Measurements from ENCODE around the gene OXER1.
A peak's percentile ranks its signal among the peaks of the same experiment; 100 is the strongest.

Gene OXER1

GRCh38 chr2:42764096-42764495, at the start of gene OXER1:
Gene OXER1, minus strand, starts transcription at chr2:42764135. Its CDS starts 73 bp downstream, at chr2:42764062.
- no peak for DNase-seq (ENCODE audit: low read depth, low spot score)
- no peak within 1 kb of the TSS for H3K9ac ChIP-seq (ENCODE audit: insufficient read length, low read depth)
- TF ChIP-seq YY1 (IDR thresholded peaks at IDR 0.05; ENCODE audit: insufficient read depth, insufficient read length) (no peak), SUZ12 (IDR thresholded peaks at IDR 0.05; ENCODE audit: extremely low read depth, insufficient read depth, insufficient read length) (no peak), ZNF274 (IDR thresholded peaks at IDR 0.05; ENCODE audit: low read depth, low read length) (no peak)
- no peaks in the 10 kb centered on the region for H3K36me3 ChIP-seq (ENCODE audit: insufficient read depth, insufficient read length, low read length)
- no peaks in the 10 kb centered on the region for H3K9me3 ChIP-seq (ENCODE audit: insufficient read depth, low read length)
- no peak within 1 kb of the TSS for H3K4me3 ChIP-seq (ENCODE audit: insufficient read length, low read depth)
- H3K27me3 ChIP-seq (ENCODE audit: insufficient read depth, insufficient read length): no peaks in the 10 kb centered on the region
- H3K4me1 ChIP-seq (ENCODE audit: insufficient read depth, insufficient read length): peaks cover 12% of the 10 kb centered on the region

GRCh38 chr2:42812899-42813479, 49.1 kb upstream of the OXER1 start:
- Histone ChIP-seq H3K9me3 (ENCODE audit: insufficient read depth, low read length) (peaks cover 8% of the 10 kb centered on the region), H3K4me3 (ENCODE audit: insufficient read length, low read depth) (no peak overlapping the region), H3K36me3 (ENCODE audit: insufficient read depth, insufficient read length, low read length) (no peaks in the 10 kb centered on the region), H3K27me3 (ENCODE audit: insufficient read depth, insufficient read length) (no peaks in the 10 kb centered on the region), H3K4me1 (ENCODE audit: insufficient read depth, insufficient read length) (no peaks in the 10 kb centered on the region), H3K9ac (ENCODE audit: insufficient read length, low read depth) (no peak overlapping the region)
- DNase-seq (ENCODE audit: low read depth, low spot score): no peak
- no peak for TF ChIP-seq YY1 (IDR thresholded peaks at IDR 0.05; ENCODE audit: insufficient read depth, insufficient read length)
- no peak for TF ChIP-seq ZNF274 (IDR thresholded peaks at IDR 0.05; ENCODE audit: low read depth, low read length)
- TF ChIP-seq SUZ12 (IDR thresholded peaks at IDR 0.05; ENCODE audit: extremely low read depth, insufficient read depth, insufficient read length): no peak

DNA sequence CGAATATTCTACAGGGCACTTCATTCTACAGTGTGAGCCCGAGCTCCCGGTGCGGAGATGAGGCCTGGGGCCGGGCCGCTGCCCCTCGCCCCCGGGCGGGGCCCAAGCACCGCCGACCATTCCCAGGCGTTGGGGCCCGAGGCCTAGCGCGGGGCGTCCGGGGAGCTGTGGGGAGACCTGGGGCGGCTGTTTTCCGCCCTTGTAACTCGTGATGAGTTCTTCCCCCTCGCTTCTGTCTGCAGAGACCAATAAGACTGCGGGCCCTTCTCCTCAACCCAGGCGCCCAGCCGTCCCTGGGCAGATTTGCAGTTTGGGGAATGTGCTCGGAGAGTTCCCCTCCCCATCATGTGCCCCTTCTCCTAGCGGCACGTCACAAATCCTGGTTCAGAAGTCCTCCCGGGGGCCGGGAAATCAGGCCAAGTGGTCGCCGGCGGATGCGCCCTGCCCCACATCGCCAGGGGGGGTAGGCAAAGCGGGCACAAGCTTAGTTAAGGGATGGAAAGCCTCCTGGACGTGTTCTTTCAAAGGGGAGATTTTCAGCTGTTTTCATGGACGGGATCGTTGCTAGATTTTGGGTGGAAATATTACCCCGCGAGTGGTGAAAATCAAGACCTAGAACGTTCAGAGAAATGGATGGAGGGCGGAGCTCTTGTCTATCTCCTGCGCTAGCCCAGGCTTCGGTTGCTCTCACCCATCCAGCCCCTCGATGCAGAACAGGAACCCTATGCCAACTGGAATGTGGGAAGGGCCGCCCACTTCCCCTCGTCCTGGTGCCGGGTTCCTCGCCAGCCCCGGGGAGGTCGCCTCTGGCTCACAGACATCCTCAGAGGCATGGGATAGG, 47.3 kb upstream of the OXER1 start:
- H3K9ac ChIP-seq (ENCODE audit: insufficient read length, low read depth): peak overlapping the region; percentile 96
- DNase-seq (ENCODE audit: low read depth, low spot score): no peak
- H3K27me3 ChIP-seq (ENCODE audit: insufficient read depth, insufficient read length): no peaks in the 10 kb centered on the region
- peaks cover 8% of the 10 kb centered on the region for H3K9me3 ChIP-seq (ENCODE audit: insufficient read depth, low read length)
- H3K36me3 ChIP-seq (ENCODE audit: insufficient read depth, insufficient read length, low read length): no peaks in the 10 kb centered on the region
- H3K4me3 ChIP-seq (ENCODE audit: insufficient read length, low read depth): peak overlapping the region; percentile 64
- no peak for TF ChIP-seq ZNF274 (IDR thresholded peaks at IDR 0.05; ENCODE audit: low read depth, low read length)
- TF ChIP-seq YY1 (IDR thresholded peaks at IDR 0.05; ENCODE audit: insufficient read depth, insufficient read length): no peak
- no peak for TF ChIP-seq SUZ12 (IDR thresholded peaks at IDR 0.05; ENCODE audit: extremely low read depth, insufficient read depth, insufficient read length)
- H3K4me1 ChIP-seq (ENCODE audit: insufficient read depth, insufficient read length): no peaks in the 10 kb centered on the region

GRCh38 chr2:42810121-42810970, 46.4 kb upstream of the OXER1 start:
- H3K4me3 ChIP-seq (ENCODE audit: insufficient read length, low read depth): peak overlapping the region; percentile 64
- DNase-seq (ENCODE audit: low read depth, low spot score): peak; percentile 89
- H3K27me3 ChIP-seq (ENCODE audit: insufficient read depth, insufficient read length): no peaks in the 10 kb centered on the region
- H3K36me3 ChIP-seq (ENCODE audit: insufficient read depth, insufficient read length, low read length): no peaks in the 10 kb centered on the region
- H3K4me1 ChIP-seq (ENCODE audit: insufficient read depth, insufficient read length): no peaks in the 10 kb centered on the region
- TF ChIP-seq ZNF274 (IDR thresholded peaks at IDR 0.05; ENCODE audit: low read depth, low read length): no peak
- TF ChIP-seq YY1 (IDR thresholded peaks at IDR 0.05; ENCODE audit: insufficient read depth, insufficient read length): no peak
- TF ChIP-seq SUZ12 (IDR thresholded peaks at IDR 0.05; ENCODE audit: extremely low read depth, insufficient read depth, insufficient read length): no peak
- peak overlapping the region; percentile 96 for H3K9ac ChIP-seq (ENCODE audit: insufficient read length, low read depth)
- peaks cover 8% of the 10 kb centered on the region for H3K9me3 ChIP-seq (ENCODE audit: insufficient read depth, low read length)

DNA sequence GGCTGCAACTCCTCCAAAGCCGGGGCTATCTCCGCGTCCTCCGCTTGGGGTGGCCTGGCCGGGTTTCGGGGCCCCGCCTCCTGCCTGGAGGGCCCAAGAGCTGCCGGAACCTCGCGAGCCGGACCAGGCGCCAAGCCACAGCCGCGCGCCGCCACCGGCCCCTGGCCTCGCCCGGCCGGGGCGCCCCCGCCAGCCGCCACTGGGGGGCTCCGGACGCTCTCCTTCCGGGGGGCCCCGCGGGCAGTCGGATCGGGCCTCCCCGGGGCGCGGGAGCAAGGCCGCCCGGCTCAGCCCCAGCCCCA, 45.8 kb upstream of the OXER1 start:
- Histone ChIP-seq H3K4me1 (ENCODE audit: insufficient read depth, insufficient read length) (no peaks in the 10 kb centered on the region), H3K4me3 (ENCODE audit: insufficient read length, low read depth) (peak overlapping the region; percentile 34), H3K36me3 (ENCODE audit: insufficient read depth, insufficient read length, low read length) (no peaks in the 10 kb centered on the region), H3K9ac (ENCODE audit: insufficient read length, low read depth) (peak overlapping the region; percentile 77), H3K27me3 (ENCODE audit: insufficient read depth, insufficient read length) (no peaks in the 10 kb centered on the region), H3K9me3 (ENCODE audit: insufficient read depth, low read length) (peaks cover 8% of the 10 kb centered on the region)
- DNase-seq (ENCODE audit: low read depth, low spot score): no peak
- no peak for TF ChIP-seq YY1 (IDR thresholded peaks at IDR 0.05; ENCODE audit: insufficient read depth, insufficient read length)
- no peak for TF ChIP-seq ZNF274 (IDR thresholded peaks at IDR 0.05; ENCODE audit: low read depth, low read length)
- no peak for TF ChIP-seq SUZ12 (IDR thresholded peaks at IDR 0.05; ENCODE audit: extremely low read depth, insufficient read depth, insufficient read length)

DNA sequence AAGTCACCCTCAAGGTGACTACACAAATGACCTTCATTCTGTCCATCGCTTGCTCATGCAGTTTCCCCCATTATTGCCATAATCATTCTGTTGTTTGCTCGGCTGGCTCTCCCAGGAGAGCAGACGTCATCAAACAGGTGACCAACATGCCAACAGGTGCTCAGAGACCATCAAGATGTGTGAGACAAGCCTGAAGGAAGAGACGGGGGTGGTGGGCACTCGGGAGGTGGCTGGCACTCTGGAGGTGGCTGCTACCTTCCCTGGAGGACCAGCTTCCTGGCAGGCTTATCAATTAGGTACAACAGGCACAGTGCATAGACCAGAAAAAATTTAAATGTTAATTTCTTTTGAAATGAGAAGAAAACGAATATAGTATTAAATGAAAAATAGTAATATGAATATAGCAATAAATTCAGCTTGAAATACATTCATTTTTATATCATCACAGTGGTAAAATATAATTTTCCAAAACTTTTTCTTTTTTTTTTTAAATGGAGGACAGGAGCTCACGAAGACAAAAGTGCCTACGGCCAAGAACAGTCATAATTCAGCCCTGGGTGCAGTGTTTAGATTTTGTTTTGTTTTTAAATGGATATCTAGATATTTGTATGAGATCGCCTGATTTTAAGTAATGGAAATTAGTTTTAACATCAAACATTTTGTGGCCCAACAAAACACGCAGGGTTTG, 45.3 kb upstream of the OXER1 start:
- H3K27me3 ChIP-seq (ENCODE audit: insufficient read depth, insufficient read length): no peaks in the 10 kb centered on the region
- no peak for DNase-seq (ENCODE audit: low read depth, low spot score)
- H3K36me3 ChIP-seq (ENCODE audit: insufficient read depth, insufficient read length, low read length): no peaks in the 10 kb centered on the region
- no peak for TF ChIP-seq ZNF274 (IDR thresholded peaks at IDR 0.05; ENCODE audit: low read depth, low read length)
- no peak for TF ChIP-seq SUZ12 (IDR thresholded peaks at IDR 0.05; ENCODE audit: extremely low read depth, insufficient read depth, insufficient read length)
- no peak for TF ChIP-seq YY1 (IDR thresholded peaks at IDR 0.05; ENCODE audit: insufficient read depth, insufficient read length)
- H3K4me1 ChIP-seq (ENCODE audit: insufficient read depth, insufficient read length): no peaks in the 10 kb centered on the region
- H3K9ac ChIP-seq (ENCODE audit: insufficient read length, low read depth): peak overlapping the region; percentile 77
- H3K4me3 ChIP-seq (ENCODE audit: insufficient read length, low read depth): peak overlapping the region; percentile 34
- peaks cover 6% of the 10 kb centered on the region for H3K9me3 ChIP-seq (ENCODE audit: insufficient read depth, low read length)

All from NT2/D1 (cell line).